ENCODE measurements around the gene SPACDR. TPM values are rescaled to one million over a fixed set of nuclear protein-coding genes. Genes with fewer than 3 reads are reported as not detected.

Gene SPACDR
- total and polyA plus RNA-seq, 9 of the 15 experiments (the other 6 are each of a cell fraction or from before 2014, with no cell fraction given): 0.07 to 0.55 (median 0.14) TPM; not detected in 1

GRCh38 chr7:100478958-100479660 lies 15.0 kb upstream of the SPACDR start, which contains the start of gene TSC22D4 (continued):
- TF ChIP-seq ID3 (CRISPR knock-in tag; IDR thresholded peaks at IDR 0.05) (no peak), ID3 (tag; IDR thresholded peaks at IDR 0.05) (no peak), IRF1 (CRISPR knock-in tag; IDR thresholded peaks at IDR 0.05; ENCODE audit: borderline replicate concordance) (0 out of 2 replicates have a peak, but pooled peaks have one; percentile 25), SFPQ (IDR thresholded peaks at IDR 0.05; ENCODE audit: low read depth, low read length) (no peak), ZNF583 (CRISPR knock-in tag; IDR thresholded peaks at IDR 0.05) (no peak), ADNP (tag; IDR thresholded peaks at IDR 0.05) (no peak), PCBP1 (IDR thresholded peaks at IDR 0.05; ENCODE audit: low read depth, low read length, poor library complexity, severe bottlenecking) (peak; percentile 97), ZSCAN29 (IDR thresholded peaks at IDR 0.05) (no peak), FOS (IDR thresholded peaks at IDR 0.05; ENCODE audit: extremely low read depth, insufficient read length) (no peak), ZNF668 (CRISPR knock-in tag; IDR thresholded peaks at IDR 0.05) (no peak), TFAP4 (CRISPR knock-in tag; IDR thresholded peaks at IDR 0.05; ENCODE audit: borderline replicate concordance) (peak; percentile 97), NEUROD1 (IDR thresholded peaks at IDR 0.05; ENCODE audit: borderline replicate concordance, low read depth, low read length, partially characterized antibody) (peak; percentile 47), PYGO2 (tag; IDR thresholded peaks at IDR 0.05) (no peak), AFF1 (IDR thresholded peaks at IDR 0.05; ENCODE audit: low read depth in 1 of 2, partially characterized antibody in 2 of 2) (peak in 1 of 2 experiments; percentile 89), FOSL1 (tag; conservative IDR thresholded peaks at IDR 0.05) (no peak)

Data from K562 (cell line).